ENCODE data around the gene APOC3. TPM values are rescaled to one million over a fixed set of nuclear protein-coding genes. Genes with fewer than 3 reads are reported as not detected.

The APOC3 gene
- total RNA-seq, 1 donor from 2014 or later: not detected

- TF ChIP-seq CTCF (IDR thresholded peaks at IDR 0.05; ENCODE audit: unreplicated experiment): no peak
- H3K27me3 Mint-ChIP-seq (ENCODE audit: low read depth): peaks cover 14% of the 10 kb centered on the region
- H3K27ac Mint-ChIP-seq: no peak overlapping the region
- H3K4me3 Mint-ChIP-seq: no peak overlapping the region
- peaks cover 3% of the 10 kb centered on the region for H3K9me3 Mint-ChIP-seq
- DNase-seq (ENCODE audit: low spot score in 2 of 2, unreplicated experiment in 2 of 2): no peak
- no peaks in the 10 kb centered on the region for H3K36me3 Mint-ChIP-seq
- H3K4me1 Mint-ChIP-seq: peaks cover 4% of the 10 kb centered on the region
Measured at GRCh38 chr11:116807601-116808261, 22.0 kb upstream of the APOC3 start.

- TF ChIP-seq CTCF (IDR thresholded peaks at IDR 0.05; ENCODE audit: unreplicated experiment): no peak
- Mint-ChIP-seq H3K4me1 (peaks cover 4% of the 10 kb centered on the region), H3K36me3 (no peaks in the 10 kb centered on the region), H3K27me3 (ENCODE audit: low read depth) (peaks cover 11% of the 10 kb centered on the region), H3K4me3 (no peak overlapping the region), H3K27ac (no peak overlapping the region), H3K9me3 (peaks cover 3% of the 10 kb centered on the region)
- no peak for DNase-seq (ENCODE audit: low spot score in 2 of 2, unreplicated experiment in 2 of 2)
Measured at GRCh38 chr11:116808262-116809175, 21.2 kb upstream of the APOC3 start.

GRCh38 chr11:116811194-116811593 is 18.5 kb upstream of the APOC3 start:
- no peaks in the 10 kb centered on the region for H3K36me3 Mint-ChIP-seq

GRCh38 chr11:116812109-116812508 is 17.6 kb upstream of the APOC3 start:
- Mint-ChIP-seq H3K27ac (no peak overlapping the region), H3K27me3 (ENCODE audit: low read depth) (peaks cover 4% of the 10 kb centered on the region)
- no peak for TF ChIP-seq CTCF (IDR thresholded peaks at IDR 0.05; ENCODE audit: unreplicated experiment)

More at GRCh38 chr11:116811194-116811593, 18.5 kb upstream of the APOC3 start:
- TF ChIP-seq CTCF (IDR thresholded peaks at IDR 0.05; ENCODE audit: unreplicated experiment): no peak
- H3K4me1 Mint-ChIP-seq: peaks cover 4% of the 10 kb centered on the region
- peaks cover 3% of the 10 kb centered on the region for H3K9me3 Mint-ChIP-seq
- no peak overlapping the region for H3K4me3 Mint-ChIP-seq
- no peak overlapping the region for H3K27ac Mint-ChIP-seq
- no peak for DNase-seq (ENCODE audit: low spot score in 2 of 2, unreplicated experiment in 2 of 2)
- H3K27me3 Mint-ChIP-seq (ENCODE audit: low read depth): peaks cover 4% of the 10 kb centered on the region

GRCh38 chr11:116813170-116813569 is 16.5 kb upstream of the APOC3 start:
- Mint-ChIP-seq H3K36me3 (no peaks in the 10 kb centered on the region), H3K27me3 (ENCODE audit: low read depth) (no peaks in the 10 kb centered on the region), H3K9me3 (peaks cover 3% of the 10 kb centered on the region), H3K4me1 (peaks cover 4% of the 10 kb centered on the region), H3K27ac (no peak overlapping the region), H3K4me3 (no peak overlapping the region)
- no peak for DNase-seq (ENCODE audit: low spot score in 2 of 2, unreplicated experiment in 2 of 2)
- no peak for TF ChIP-seq CTCF (IDR thresholded peaks at IDR 0.05; ENCODE audit: unreplicated experiment)

More at GRCh38 chr11:116812109-116812508, 17.6 kb upstream of the APOC3 start:
- DNase-seq (ENCODE audit: low spot score in 2 of 2, unreplicated experiment in 2 of 2): no peak
- H3K4me1 Mint-ChIP-seq: peaks cover 4% of the 10 kb centered on the region
- peaks cover 3% of the 10 kb centered on the region for H3K9me3 Mint-ChIP-seq
- no peaks in the 10 kb centered on the region for H3K36me3 Mint-ChIP-seq
- H3K4me3 Mint-ChIP-seq: no peak overlapping the region

Measured in mesothelial cell of epicardium (in vitro differentiated cells).